PFSK-1 (cell line): ENCODE results near the gene PTMS.

ENCODE experiments used
- FOXP2 ChIP-seq: optimal IDR thresholded peaks from 2 replicates; pipeline ENCODE3; 2011; ENCODE audit warnings: borderline replicate concordance, control low read depth, inconsistent platforms; ENCODE audit not compliant: insufficient read depth; ENCODE audit errors: extremely low read length, extremely low read depth
- POLR2AphosphoS5 ChIP-seq: IDR thresholded peaks from 2 replicates; pipeline ENCODE4 v1.6.1; 2012; ENCODE audit warnings: low read depth, mild to moderate bottlenecking, control low read depth, low read length, moderate library complexity
- REST ChIP-seq, 2 experiments: IDR thresholded peaks; 2 replicates each; pipeline versions ENCODE4 v1.6.1 to v1.8.0; 2011 to 2012; ENCODE audit warnings: low read depth in 2 of 2, low read length in 2 of 2, control low read depth in 1 of 2, inconsistent platforms in 1 of 2, mild to moderate bottlenecking in 1 of 2, moderate library complexity in 1 of 2; ENCODE audit not compliant: insufficient read depth in 1 of 2
- SIN3A ChIP-seq: IDR thresholded peaks from 2 replicates; pipeline ENCODE4 v1.6.1; 2012; ENCODE audit warnings: mild to moderate bottlenecking, low read length, moderate library complexity, borderline replicate concordance; ENCODE audit not compliant: insufficient read depth
- TAF1 ChIP-seq: IDR thresholded peaks from 2 replicates; pipeline ENCODE4 v1.6.1; 2012; ENCODE audit warnings: low read length, control low read depth, borderline replicate concordance; ENCODE audit not compliant: insufficient read depth

Gene PTMS

GRCh38 chr12:6784761-6785160, 18.6 kb downstream of the PTMS start:
- no peak for TF ChIP-seq SIN3A
- TF ChIP-seq FOXP2 = no peak
- TF ChIP-seq TAF1 = no peak
- no peak for TF ChIP-seq REST (IDR thresholded peaks at IDR 0.05; ENCODE audit: insufficient read depth in 1 of 2, low read depth in 2 of 2, low read length in 2 of 2)
- no peak for TF ChIP-seq POLR2AphosphoS5

GRCh38 chr12:6786416-6787094, 20.4 kb downstream of the PTMS start:
- TF ChIP-seq FOXP2 (no peak), REST (IDR thresholded peaks at IDR 0.05; ENCODE audit: insufficient read depth in 1 of 2, low read depth in 2 of 2, low read length in 2 of 2) (no peak), SIN3A (no peak), TAF1 (no peak), POLR2AphosphoS5 (no peak)

GRCh38 chr12:6787309-6787708, 21.1 kb downstream of the PTMS start:
- TF ChIP-seq TAF1 (no peak), REST (IDR thresholded peaks at IDR 0.05; ENCODE audit: insufficient read depth in 1 of 2, low read depth in 2 of 2, low read length in 2 of 2) (no peak)

- TF ChIP-seq TAF1 (no peak), FOXP2 (no peak), POLR2AphosphoS5 (no peak), REST (IDR thresholded peaks at IDR 0.05; ENCODE audit: insufficient read depth in 1 of 2, low read depth in 2 of 2, low read length in 2 of 2) (no peak), SIN3A (no peak)
Measured at GRCh38 chr12:6788972-6789924, 23.1 kb downstream of the PTMS start, which contains the start of gene CD4. Gene CD4 (plus strand): TSS chr12:6789528. CDS start chr12:6800139, 10,611 bp downstream.
